H1 (cell line): ENCODE measurements around the gene HOXD12. TPM values are rescaled to one million over a fixed set of nuclear protein-coding genes. Genes with fewer than 3 reads are reported as not detected.

Experiments
- CTCF ChIA-PET: fragments of 300-600 bp; sonication (Branson Sonifier 250); formaldehyde crosslinking; loops from one replicate; lab custom pipeline; 2021; ENCODE audit not compliant: partially characterized antibody; lab: Charles Lee
- POLR2A ChIA-PET: fragments of 300-600 bp; sonication (Branson Sonifier 250); formaldehyde crosslinking; loops from one replicate; lab custom pipeline; 2021; ENCODE audit warnings: inconsistent platforms; ENCODE audit not compliant: partially characterized antibody; lab: Charles Lee
- DNase-seq, 2 experiments: peaks; one replicate each; pipeline versions ENCODE4 v3.0.0 to v3.0.0-alpha.2; 2010 to 2022; ENCODE audit warnings: low spot score in 2 of 2, low read depth in 1 of 2, mixed read lengths in 1 of 2
- FAIRE-seq: peaks from 2 replicates; lab custom pipeline; 2011; peaks lifted over from hg19 to GRCh38; lab: Jason Lieb, UNC
- H2AFZ ChIP-seq: 2 replicates; pipeline ENCODE4 v1.8.1; 2012; ENCODE audit warnings: low read length, inconsistent platforms
- H2AK5ac ChIP-seq: 2 replicates; pipeline ENCODE4 v1.6.1; 2013; ENCODE audit warnings: low read depth, low read length
- H2BK120ac ChIP-seq: replicated peaks from 2 replicates; pipeline ENCODE3; 2013; ENCODE audit warnings: low read depth, low read length, inconsistent platforms
- H2BK12ac ChIP-seq: 2 replicates; pipeline ENCODE4 v1.6.1; 2013; ENCODE audit warnings: low read depth, low read length
- H2BK15ac ChIP-seq: 2 replicates; pipeline ENCODE4 v1.6.1; 2013; ENCODE audit warnings: low read length
- H2BK20ac ChIP-seq: 2 replicates; pipeline ENCODE4 v1.6.1; 2013; ENCODE audit warnings: low read length
- H2BK5ac ChIP-seq: 2 replicates; pipeline ENCODE4 v1.6.1; 2013; ENCODE audit warnings: low read depth, low read length
- H3K14ac ChIP-seq: 2 replicates; pipeline ENCODE4 v1.6.1; 2013; ENCODE audit warnings: inconsistent platforms; ENCODE audit not compliant: insufficient read length
- H3K18ac ChIP-seq: 2 replicates; pipeline ENCODE4 v1.6.1; 2013; ENCODE audit warnings: low read length; ENCODE audit errors: extremely low read depth
- H3K23ac ChIP-seq: 2 replicates; pipeline ENCODE4 v1.6.1; 2013; ENCODE audit warnings: inconsistent platforms; ENCODE audit not compliant: insufficient read length
- H3K23me2 ChIP-seq: 2 replicates; pipeline ENCODE4 v1.6.1; 2013; ENCODE audit warnings: low read depth, low read length
- H3K27ac ChIP-seq: 2 replicates; pipeline ENCODE4 v1.6.1; 2011; ENCODE audit warnings: low read depth, low read length, inconsistent platforms
- H3K27me3 ChIP-seq, 4 experiments: replicated peaks in 1 of 4; 1 replicate in 1 of 4; 2 replicates in 3 of 4; pipeline versions ENCODE4 v1.6.1 to v1.8.1; 2011 to 2013; ENCODE audit warnings: low read length in 3 of 4, mild to moderate bottlenecking in 3 of 4, inconsistent platforms in 2 of 4, mixed read lengths in 2 of 4, moderate library complexity in 1 of 4; ENCODE audit not compliant: control insufficient read depth in 3 of 4, insufficient read depth in 3 of 4; ENCODE audit errors: extremely low read depth in 1 of 4
- H3K36me3 ChIP-seq, 4 experiments: 2 replicates each; pipeline versions ENCODE4 v1.6.1 to v1.8.1; 2011 to 2013; ENCODE audit warnings: mild to moderate bottlenecking in 4 of 4, low read length in 3 of 4, moderate library complexity in 2 of 4, control low read depth in 1 of 4, inconsistent platforms in 1 of 4; ENCODE audit not compliant: insufficient read depth in 4 of 4, control insufficient read depth in 2 of 4
- H3K4ac ChIP-seq: replicated peaks from 2 replicates; pipeline ENCODE3; 2013; ENCODE audit warnings: low read length, low read depth, mixed read lengths, inconsistent platforms; ENCODE audit not compliant: insufficient read length
- H3K4me1 ChIP-seq, 4 experiments: replicated peaks in 1 of 4; 1 replicate in 1 of 4; 2 replicates in 3 of 4; pipeline versions ENCODE4 v1.6.1 to v1.8.1; 2011 to 2013; ENCODE audit warnings: low read length in 3 of 4, inconsistent platforms in 2 of 4, mixed read lengths in 1 of 4; ENCODE audit not compliant: insufficient read depth in 4 of 4, control insufficient read depth in 3 of 4
- H3K4me2 ChIP-seq, 2 experiments: 2 replicates each; pipeline versions ENCODE4 v1.6.1 to v1.8.1; 2011 to 2013; ENCODE audit warnings: low read depth in 2 of 2, low read length in 2 of 2, control low read depth in 1 of 2, inconsistent platforms in 1 of 2, mild to moderate bottlenecking in 1 of 2; ENCODE audit not compliant: insufficient read depth in 1 of 2
- H3K4me3 ChIP-seq, 4 experiments: fragments of 200-600, 300-600 bp in 1 of 4; sonication (generic), shearing (Covaris generic), sonication (Bioruptor Twin) in 1 of 4; 2 replicates each; pipeline versions ENCODE4 v1.5.1 to v1.8.1; 2011 to 2016; ENCODE audit warnings: low read length in 4 of 4, low read depth in 3 of 4, control low read depth in 2 of 4, inconsistent platforms in 2 of 4, mild to moderate bottlenecking in 2 of 4, mixed read lengths in 1 of 4, moderate library complexity in 1 of 4; ENCODE audit not compliant: insufficient read depth in 2 of 4; ENCODE audit errors: extremely low read depth in 1 of 4
- H3K56ac ChIP-seq: replicated peaks from 2 replicates; pipeline ENCODE3; 2013; ENCODE audit warnings: low read depth, mild to moderate bottlenecking, mixed read lengths, low read length, inconsistent platforms; ENCODE audit not compliant: insufficient read length
- H3K79me1 ChIP-seq: 2 replicates; pipeline ENCODE4 v1.6.1; 2013; ENCODE audit warnings: low read depth, low read length, control low read depth
- H3K79me2 ChIP-seq, 2 experiments: 2 replicates each; pipeline versions ENCODE4 v1.6.1 to v1.8.1; 2012 to 2013; ENCODE audit warnings: low read length in 2 of 2, mild to moderate bottlenecking in 2 of 2, inconsistent platforms in 1 of 2; ENCODE audit not compliant: insufficient read depth in 2 of 2, control insufficient read depth in 1 of 2
- H3K9ac ChIP-seq, 4 experiments: replicated peaks in 1 of 4; 1 replicate in 1 of 4; 2 replicates in 3 of 4; pipeline versions ENCODE4 v1.6.1 to v1.8.1; 2011 to 2013; ENCODE audit warnings: low read depth in 3 of 4, low read length in 3 of 4, control low read depth in 2 of 4, mild to moderate bottlenecking in 2 of 4, moderate library complexity in 2 of 4, inconsistent platforms in 1 of 4; ENCODE audit errors: extremely low read depth in 1 of 4
- H3K9me3 ChIP-seq, 2 experiments: 2 replicates each; pipeline versions ENCODE4 v1.6.1 to v1.8.1; 2012 to 2013; ENCODE audit warnings: mild to moderate bottlenecking in 2 of 2, moderate library complexity in 2 of 2, control low read depth in 1 of 2, inconsistent platforms in 1 of 2, low read depth in 1 of 2, low read length in 1 of 2, mixed read lengths in 1 of 2; ENCODE audit not compliant: insufficient read depth in 2 of 2
- H4K20me1 ChIP-seq, 2 experiments: replicated peaks in 1 of 2; 2 replicates each; pipeline versions ENCODE3 to v1.8.1; 2011 to 2013; ENCODE audit warnings: inconsistent platforms in 2 of 2, low read length in 2 of 2, mild to moderate bottlenecking in 1 of 2; ENCODE audit not compliant: insufficient read depth in 2 of 2, control insufficient read depth in 1 of 2
- H4K5ac ChIP-seq: 2 replicates; pipeline ENCODE4 v1.6.1; 2013; ENCODE audit warnings: low read length, low read depth, mixed read lengths, inconsistent platforms; ENCODE audit not compliant: insufficient read length
- H4K8ac ChIP-seq: 2 replicates; pipeline ENCODE4 v1.8.0; 2013; ENCODE audit warnings: mild to moderate bottlenecking, moderate library complexity, low read length, inconsistent platforms; ENCODE audit not compliant: insufficient read depth; ENCODE audit errors: extremely low read depth
- H4K91ac ChIP-seq: replicated peaks from 2 replicates; pipeline ENCODE3; 2013; ENCODE audit warnings: low read length, mixed read lengths, inconsistent platforms; ENCODE audit not compliant: insufficient read length
- ATF2 ChIP-seq: IDR thresholded peaks from 2 replicates; pipeline ENCODE4 v1.6.1; 2012; ENCODE audit warnings: low read length, inconsistent platforms
- CHD1 ChIP-seq: IDR thresholded peaks from 2 replicates; pipeline ENCODE4 v1.6.1; 2012; ENCODE audit warnings: low read depth, low read length, improper control_type of control experiment
- EP300 ChIP-seq, 2 experiments: IDR thresholded peaks; 1 replicate in 1 of 2; 2 replicates in 1 of 2; pipeline ENCODE4 v1.6.1; 2011 to 2012; ENCODE audit warnings: low read depth in 2 of 2, low read length in 2 of 2, mild to moderate bottlenecking in 2 of 2, borderline replicate concordance in 1 of 2, inconsistent platforms in 1 of 2, moderate library complexity in 1 of 2
- NRF1 ChIP-seq: IDR thresholded peaks from 2 replicates; pipeline ENCODE4 v1.6.1; 2011; ENCODE audit warnings: mild to moderate bottlenecking, low read depth, low read length, improper control_type of control experiment
- POU5F1 ChIP-seq: IDR thresholded peaks from 2 replicates; pipeline ENCODE4 v1.6.1; 2011; ENCODE audit warnings: low read depth, mild to moderate bottlenecking, low read length, moderate library complexity
- RBBP5 ChIP-seq: IDR thresholded peaks from 2 replicates; pipeline ENCODE4 v1.7.1; 2012; ENCODE audit warnings: low read depth, mild to moderate bottlenecking, inconsistent platforms, low read length, moderate library complexity, borderline replicate concordance
- SIX5 ChIP-seq: IDR thresholded peaks from 2 replicates; pipeline ENCODE4 v1.6.1; 2011; ENCODE audit warnings: mild to moderate bottlenecking, low read depth, low read length
- SUZ12 ChIP-seq: fragments of 200-600 bp; sonication (generic); IDR thresholded peaks from 2 replicates; pipeline ENCODE4 v1.6.1; 2012; ENCODE audit warnings: mild to moderate bottlenecking, inconsistent platforms, low read length, moderate library complexity, mixed read lengths
- TAF1 ChIP-seq: IDR thresholded peaks from 2 replicates; pipeline ENCODE4 v1.6.1; 2011; ENCODE audit warnings: mild to moderate bottlenecking, low read depth, low read length
- WGBS, 2 experiments: shearing (Covaris generic) in 1 of 2; methylation state at CpG; one replicate each; pipeline versions ENCODE4 v1.1.6 to v1.1.7; 2013 to 2015; ENCODE audit warnings: low lambda C conversion rate in 2 of 2, mixed read lengths in 2 of 2, inconsistent platforms in 1 of 2, low coverage in 1 of 2, missing lambda C conversion rate in 1 of 2; ENCODE audit not compliant: insufficient replicate concordance in 2 of 2, insufficient coverage in 1 of 2, insufficient read length in 1 of 2; ENCODE audit errors: extremely low coverage in 1 of 2, missing lambda C conversion rate in 1 of 2; 5-methylcytosine and 5-hydroxymethylcytosine counted together
- polyA plus RNA-seq, 7 experiments: library from polyadenylated mRNA; depleted of rRNA in 3 of 7; stranded (reverse) in 5 of 7; unstranded in 2 of 7; fragments of >200 nt in 5 of 7; fragments of 200-250 nt in 2 of 7; gene quantifications; 1 replicate in 5 of 7; 2 replicates in 1 of 7; 4 replicates in 1 of 7; pipeline versions ENCODE4 v1.2.1 to v1.2.3, GENCODE V29; 2011 to 2013; ENCODE audit warnings: missing spikeins in 2 of 7, mixed read lengths in 2 of 7
- total RNA-seq: library from RNA; stranded (reverse); fragmentation: NEBNext Ultra II Directional; extraction: Animal tissue kit (Norgen Biotek cat#: 25700); gene quantifications from 2 replicates; pipeline ENCODE4 v1.2.1, GENCODE V29; 2021

HOXD12 gene
- total and polyA plus RNA-seq, 2 of the 8 experiments (the other 6 are each of a cell fraction or from before 2014, with no cell fraction given), result not detected

- Histone ChIP-seq H4K5ac (no peak overlapping the region), H3K18ac (no peak overlapping the region), H3K23ac (no peak overlapping the region), H2AFZ (no peak overlapping the region), H3K14ac (no peak overlapping the region), H2BK5ac (no peak overlapping the region), H3K79me2 (no peaks in the 10 kb centered on the region), H3K79me1 (no peaks in the 10 kb centered on the region), H3K9me3 (peaks cover 0 to 12% of the 10 kb centered on the region in 2 experiments; a peak in 2 of 4 replicates), H3K23me2 (peaks cover 2% of the 10 kb centered on the region; the same call in 1 of the 2 replicates), H3K4me1 (peaks cover 0 to 10% (median 5%) of the 10 kb centered on the region in 4 experiments; a peak in 3 of 7 replicates), H3K4me3 (0 out of 8 replicates have a peak overlapping the region, but pooled peaks of 1 of the 4 experiments have one; percentile 49), H3K56ac (no peak overlapping the region), H3K4me2 (peak overlapping the region; percentile 0 to 56; a peak in 2 of 4 replicates), H3K4ac (no peak overlapping the region), H4K91ac (no peak overlapping the region), H4K20me1 (peaks cover 21 to 39% of the 10 kb centered on the region in 2 experiments), H2BK120ac (no peak overlapping the region), H4K8ac (peak overlapping the region; percentile 42), H2BK15ac (no peak overlapping the region), H3K36me3 (peaks cover 0 to 31% (median 0%) of the 10 kb centered on the region in 4 experiments; a peak in 1 of 8 replicates), H2BK12ac (no peak overlapping the region), H2AK5ac (no peak overlapping the region), H3K27ac (no peak overlapping the region), H3K27me3 (peaks cover 96 to 100% (median 100%) of the 10 kb centered on the region in 4 experiments), H2BK20ac (no peak overlapping the region), H3K9ac (no peak overlapping the region; a peak in 1 of 7 replicates)
- DNase-seq, result peak in 1 of 2 experiments; percentile 66
- WGBS, 2 experiments, result 6% methylated on average over 49 of the region's 53 CpGs; no CpG with 5 or more reads in 1 of the 2 experiments
- no peak for FAIRE-seq
- CTCF ChIA-PET, result interaction anchor here (0.6 to 4.7 kb wide), 20 partner anchors 9 to 1027 kb away, joined by 3 to 42 read pairs (median 5); partner anchors contain the start of gene HOXD8
- POLR2A ChIA-PET, result interaction anchor here (0.6 kb wide), 1 partner anchor 909 kb away, joined by 3 read pairs; no protein-coding TSS in a partner anchor
- TF ChIP-seq TAF1, result no peak
- no peak for TF ChIP-seq RBBP5
- no peak for TF ChIP-seq POU5F1
- TF ChIP-seq ATF2, result no peak
- TF ChIP-seq SIX5, result no peak
- no peak for TF ChIP-seq CHD1
- TF ChIP-seq EP300 (IDR thresholded peaks at IDR 0.05; ENCODE audit: borderline replicate concordance in 1 of 2, low read depth in 2 of 2, low read length in 2 of 2), result no peak
- peak; percentile 94 for TF ChIP-seq SUZ12
- TF ChIP-seq NRF1, result no peak
Measured at GRCh38 chr2:176121190-176122051, 21.8 kb downstream of the HOXD12 start.
